Astrocyte (in vitro differentiated cells and primary cell): Measurements from ENCODE around the gene PELI2.

Experiments used
- CTCF ChIP-seq: IDR thresholded peaks from 2 replicates; pipeline ENCODE4 v1.5.1; 2011; ENCODE audit warnings: low read depth, mild to moderate bottlenecking, inconsistent platforms, low read length, moderate library complexity; ENCODE audit not compliant: insufficient read depth
- EZH2 ChIP-seq: IDR thresholded peaks from 2 replicates; pipeline ENCODE4 v1.6.1; 2012; ENCODE audit warnings: mild to moderate bottlenecking, low read length, inconsistent platforms; ENCODE audit not compliant: insufficient read depth

- TF ChIP-seq CTCF (no peak), EZH2 (no peak)
Measured at GRCh38 chr14:56294128-56294527, 175.9 kb downstream of the PELI2 start.
